SU-DHL-6 (cell line): Measurements from ENCODE around the gene PITPNM3.

Experiments used
- H2AFZ ChIP-seq: fragments of 200-600 bp; sonication (generic); 2 replicates; pipeline ENCODE4 v1.6.1; 2014; ENCODE audit warnings: low read depth, mild to moderate bottlenecking, moderate library complexity, mixed read lengths, antibody characterized with exemption, low read length; ENCODE audit not compliant: severe bottlenecking
- H3F3A ChIP-seq: fragments of 200-600 bp; shearing (Covaris generic); 2 replicates; pipeline ENCODE4 v1.6.0; 2016; ENCODE audit warnings: antibody characterized with exemption, mild to moderate bottlenecking; ENCODE audit not compliant: insufficient read depth
- H3K27ac ChIP-seq: fragments of 200-600 bp; sonication (generic); 2 replicates; pipeline ENCODE4 v1.5.1; 2016; ENCODE audit warnings: low read depth, mild to moderate bottlenecking, low read length, moderate library complexity, mixed read lengths
- H3K27me3 ChIP-seq: fragments of 200-600 bp; sonication (generic), shearing (Covaris generic); 2 replicates; pipeline ENCODE4 v1.6.0; 2014; ENCODE audit warnings: mild to moderate bottlenecking, low read length
- H3K36me3 ChIP-seq: fragments of 200-600 bp; sonication (generic); 2 replicates; pipeline ENCODE4 v1.6.1; 2014; ENCODE audit warnings: mild to moderate bottlenecking, low read length, mixed read lengths
- H3K4me2 ChIP-seq: fragments of 300-600, 200-600 bp; shearing (Covaris generic), sonication (generic); 2 replicates; pipeline ENCODE4 v1.6.0; 2014; ENCODE audit warnings: low read length, low read depth, mild to moderate bottlenecking; ENCODE audit not compliant: poor library complexity, severe bottlenecking
- H3K4me3 ChIP-seq: fragments of 200-600 bp; sonication (generic); 2 replicates; pipeline ENCODE4 v1.5.1; 2014; ENCODE audit warnings: antibody characterized with exemption, low read length, mild to moderate bottlenecking, mixed read lengths; ENCODE audit not compliant: insufficient read depth, poor library complexity, severe bottlenecking
- H3K79me2 ChIP-seq: fragments of 200-600 bp; sonication (generic); 2 replicates; pipeline ENCODE4 v1.6.1; 2014; ENCODE audit warnings: mild to moderate bottlenecking, low read length, moderate library complexity; ENCODE audit not compliant: insufficient read depth
- H3K9ac ChIP-seq: fragments of 200-600 bp; sonication (generic); 2 replicates; pipeline ENCODE4 v1.7.0; 2014; ENCODE audit warnings: mild to moderate bottlenecking, low read length
- H3K9me2 ChIP-seq: fragments of 200-600 bp; sonication (generic); replicated peaks from 2 replicates; pipeline ENCODE4 v1.6.1; 2014; ENCODE audit warnings: low read length; ENCODE audit not compliant: insufficient read depth
- H3K9me3 ChIP-seq: fragments of 200-600 bp; sonication (generic); 2 replicates; pipeline ENCODE4 v1.6.1; 2014; ENCODE audit warnings: low read length, mixed read lengths; ENCODE audit not compliant: insufficient read depth
- H4K20me1 ChIP-seq: fragments of 200-600 bp; sonication (generic); 2 replicates; pipeline ENCODE4 v1.6.1; 2014; ENCODE audit warnings: low read depth, mild to moderate bottlenecking, antibody characterized with exemption, low read length, moderate library complexity, mixed read lengths
- EZH2phosphoT487 ChIP-seq: fragments of 200-600 bp; sonication (generic), shearing (Covaris generic); conservative IDR thresholded peaks from 2 replicates; pipeline ENCODE4 v1.6.1; 2018; ENCODE audit warnings: mild to moderate bottlenecking, antibody characterized with exemption, low read length, moderate library complexity, mixed read lengths
- TF ChIP-seq, protein P1 (sequence below): fragments of 200-600 bp; sonication (generic); IDR thresholded peaks from one replicate; pipeline ENCODE4 v1.5.1; 2017; ENCODE audit warnings: antibody characterized with exemption, mild to moderate bottlenecking, low read length, moderate library complexity; ENCODE audit not compliant: insufficient read depth, poor library complexity, severe bottlenecking

PITPNM3 gene

DNA sequence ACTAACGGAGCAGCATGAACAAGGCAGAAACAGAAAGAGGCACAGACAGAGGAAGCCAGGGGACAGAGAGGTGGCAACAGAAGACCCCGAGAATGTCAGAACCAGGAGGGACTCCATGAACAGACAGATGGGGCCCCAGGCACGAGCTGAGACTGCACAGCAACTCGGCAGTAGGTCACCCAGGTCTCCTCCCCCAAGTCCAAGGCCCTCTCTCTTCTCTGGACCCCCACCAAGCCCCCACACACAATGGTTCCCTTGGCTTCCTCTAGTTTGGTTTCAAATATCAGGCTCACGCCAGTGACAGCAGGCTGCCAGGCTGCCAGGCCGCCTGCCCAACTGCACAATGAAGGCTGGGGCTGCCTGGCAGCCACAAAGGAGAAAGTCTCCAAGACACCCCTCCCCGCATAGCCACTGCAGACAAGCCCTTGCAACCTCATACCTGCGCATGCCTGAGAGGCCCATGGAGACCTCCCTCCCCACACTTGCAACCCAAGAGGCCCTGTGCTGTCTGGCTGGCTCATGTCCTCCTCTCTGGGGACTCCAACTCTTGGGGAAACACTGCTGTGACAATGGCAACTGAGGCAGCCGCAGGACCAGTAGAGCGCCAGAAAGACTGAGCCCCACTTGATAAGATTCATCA, 57.3 kb downstream of the PITPNM3 start:
- Histone ChIP-seq H3K27ac (no peak overlapping the region), H4K20me1 (no peaks in the 10 kb centered on the region), H3F3A (no peaks in the 10 kb centered on the region), H3K9ac (no peak overlapping the region), H3K9me2 (no peaks in the 10 kb centered on the region), H3K4me3 (no peak overlapping the region), H3K27me3 (no peaks in the 10 kb centered on the region), H3K9me3 (no peaks in the 10 kb centered on the region), H3K4me2 (no peak overlapping the region), H3K36me3 (no peaks in the 10 kb centered on the region), H3K79me2 (no peaks in the 10 kb centered on the region), H2AFZ (no peak overlapping the region)
- TF ChIP-seq, protein P1, sequence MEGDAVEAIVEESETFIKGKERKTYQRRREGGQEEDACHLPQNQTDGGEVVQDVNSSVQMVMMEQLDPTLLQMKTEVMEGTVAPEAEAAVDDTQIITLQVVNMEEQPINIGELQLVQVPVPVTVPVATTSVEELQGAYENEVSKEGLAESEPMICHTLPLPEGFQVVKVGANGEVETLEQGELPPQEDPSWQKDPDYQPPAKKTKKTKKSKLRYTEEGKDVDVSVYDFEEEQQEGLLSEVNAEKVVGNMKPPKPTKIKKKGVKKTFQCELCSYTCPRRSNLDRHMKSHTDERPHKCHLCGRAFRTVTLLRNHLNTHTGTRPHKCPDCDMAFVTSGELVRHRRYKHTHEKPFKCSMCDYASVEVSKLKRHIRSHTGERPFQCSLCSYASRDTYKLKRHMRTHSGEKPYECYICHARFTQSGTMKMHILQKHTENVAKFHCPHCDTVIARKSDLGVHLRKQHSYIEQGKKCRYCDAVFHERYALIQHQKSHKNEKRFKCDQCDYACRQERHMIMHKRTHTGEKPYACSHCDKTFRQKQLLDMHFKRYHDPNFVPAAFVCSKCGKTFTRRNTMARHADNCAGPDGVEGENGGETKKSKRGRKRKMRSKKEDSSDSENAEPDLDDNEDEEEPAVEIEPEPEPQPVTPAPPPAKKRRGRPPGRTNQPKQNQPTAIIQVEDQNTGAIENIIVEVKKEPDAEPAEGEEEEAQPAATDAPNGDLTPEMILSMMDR = no peak
- no peak for TF ChIP-seq EZH2phosphoT487

DNA sequence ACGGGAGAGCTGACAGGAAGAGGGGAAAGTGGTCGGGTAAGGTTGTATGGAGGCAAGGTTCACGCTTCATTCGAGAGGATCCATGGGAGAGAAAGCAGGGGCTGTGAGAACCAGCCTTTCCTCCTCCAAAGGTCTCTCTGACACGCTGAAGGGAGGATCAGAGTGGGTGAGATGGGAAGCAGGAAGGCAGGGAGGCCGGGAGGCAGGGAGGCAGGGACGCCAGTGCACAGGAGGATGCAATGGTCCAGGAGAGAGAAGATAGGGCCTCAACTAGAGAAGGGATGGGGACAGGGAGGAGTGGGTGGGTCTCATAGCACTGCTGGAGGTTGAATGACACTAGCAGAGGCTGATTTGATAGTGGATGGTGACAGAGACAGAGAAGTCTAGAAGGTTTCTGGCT, 58.0 kb downstream of the PITPNM3 start:
- Histone ChIP-seq H3K9me3 (no peaks in the 10 kb centered on the region), H3K27me3 (no peaks in the 10 kb centered on the region), H3F3A (no peaks in the 10 kb centered on the region), H2AFZ (no peak overlapping the region), H3K9me2 (no peaks in the 10 kb centered on the region), H3K9ac (no peak overlapping the region), H3K4me3 (no peak overlapping the region), H3K4me2 (no peak overlapping the region), H3K27ac (no peak overlapping the region), H3K36me3 (no peaks in the 10 kb centered on the region), H3K79me2 (no peaks in the 10 kb centered on the region), H4K20me1 (no peaks in the 10 kb centered on the region)
- no peak for TF ChIP-seq EZH2phosphoT487
- TF ChIP-seq, protein P1 = no peak

DNA sequence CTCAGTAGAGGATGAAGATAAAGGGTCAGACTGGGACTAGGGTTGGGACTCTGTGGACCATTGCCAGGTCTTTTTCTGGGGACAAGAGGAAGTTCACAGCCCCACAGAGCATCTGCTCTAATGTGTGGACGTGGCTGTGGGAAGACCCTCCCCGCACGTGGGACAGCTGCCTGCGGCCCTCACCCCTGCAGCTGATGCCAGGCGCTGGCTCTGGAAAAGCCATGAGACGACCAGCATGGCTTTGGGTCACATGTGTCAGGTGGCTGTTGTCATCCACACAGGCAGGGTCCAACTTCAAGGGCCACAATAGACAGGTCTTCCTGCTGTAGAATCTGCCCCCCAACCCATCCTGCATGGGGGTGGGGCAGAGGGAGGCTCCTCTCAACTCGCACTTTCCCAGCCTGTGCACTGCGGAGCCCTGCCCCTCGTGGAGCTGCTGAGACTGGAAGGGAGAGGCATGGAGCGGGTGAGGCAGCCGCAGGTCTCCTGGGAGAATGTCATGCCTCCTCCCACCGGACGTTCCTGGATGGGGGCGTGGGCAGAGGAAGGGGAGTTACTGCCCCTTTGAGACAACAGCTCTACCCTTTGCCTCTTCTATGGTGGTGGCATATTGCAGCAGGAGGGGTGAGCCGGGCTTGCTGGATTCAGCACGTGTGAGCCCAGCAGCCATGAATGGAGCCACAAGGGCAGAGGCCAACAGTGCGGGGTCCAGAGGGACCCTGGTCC, 58.7 kb downstream of the PITPNM3 start:
- Histone ChIP-seq H3K27me3 (no peaks in the 10 kb centered on the region), H3K79me2 (no peaks in the 10 kb centered on the region), H3K4me3 (no peak overlapping the region), H3K27ac (no peak overlapping the region), H3K9me2 (no peaks in the 10 kb centered on the region), H4K20me1 (no peaks in the 10 kb centered on the region), H3K4me2 (no peak overlapping the region), H3F3A (no peaks in the 10 kb centered on the region), H3K36me3 (no peaks in the 10 kb centered on the region), H3K9ac (no peak overlapping the region), H3K9me3 (no peaks in the 10 kb centered on the region), H2AFZ (no peak overlapping the region)
- TF ChIP-seq, protein P1 = no peak
- TF ChIP-seq EZH2phosphoT487 = no peak
